HFFc6 (cell line): Measurements from ENCODE around the gene CHD2. TPM values are rescaled to one million over a fixed set of nuclear protein-coding genes. Genes with fewer than 3 reads are reported as not detected.

Experiments
- DNase-seq: peaks from one replicate; pipeline ENCODE4 v3.0.0-alpha.2; 2018
- H3K27ac Mint-ChIP-seq: 2 replicates; pipeline ENCODE4 v1.8.0; 2020; ENCODE audit warnings: mild to moderate bottlenecking, mixed read lengths
- H3K27me3 Mint-ChIP-seq: 2 replicates; pipeline ENCODE4 v1.8.0; 2021; ENCODE audit warnings: mild to moderate bottlenecking, moderate library complexity, mixed read lengths; ENCODE audit not compliant: insufficient read depth
- H3K36me3 Mint-ChIP-seq: 2 replicates; pipeline ENCODE4 v1.8.0; 2021; ENCODE audit warnings: low read depth, mixed read lengths
- H3K4me1 Mint-ChIP-seq: 2 replicates; pipeline ENCODE4 v1.8.0; 2020; ENCODE audit warnings: low read depth, mixed read lengths
- H3K4me3 Mint-ChIP-seq: 2 replicates; pipeline ENCODE4 v1.8.0; 2020; ENCODE audit warnings: mild to moderate bottlenecking, moderate library complexity, mixed read lengths
- H3K9me3 Mint-ChIP-seq: 2 replicates; pipeline ENCODE4 v1.8.0; 2020; ENCODE audit warnings: mild to moderate bottlenecking, mixed read lengths
- CTCF ChIP-seq: fragments of 200-600 bp; sonication (generic); IDR thresholded peaks from 2 replicates; pipeline ENCODE4 v1.5.0; 2021; ENCODE audit warnings: antibody characterized with exemption, mild to moderate bottlenecking
- total RNA-seq, 6 experiments: library from RNA; stranded (reverse); fragmentation: NEBNext Ultra II Directional; extraction: Animal tissue kit (Norgen Biotek cat#: 25700); gene quantifications; 2 replicates in 1 of 6; 3 replicates in 5 of 6; pipeline ENCODE4 v1.2.3, GENCODE V29; 2021

The CHD2 gene
- total RNA-seq, 6 experiments from 2014 or later: 47.5 to 65.3 (median 57.2) TPM

GRCh38 chr15:92958105-92958504 lies 58.0 kb downstream of the CHD2 start:
- Mint-ChIP-seq H3K27ac (peak overlapping the region; percentile 19; the same call in 1 of the 2 replicates), H3K36me3 (peaks cover 75% of the 10 kb centered on the region), H3K27me3 (peaks cover 3% of the 10 kb centered on the region), H3K4me1 (peaks cover 24% of the 10 kb centered on the region; the same call in 1 of the 2 replicates), H3K4me3 (no peak overlapping the region), H3K9me3 (no peaks in the 10 kb centered on the region)
- TF ChIP-seq CTCF: no peak
- no peak for DNase-seq

GRCh38 chr15:92959219-92959618 lies 59.1 kb downstream of the CHD2 start:
- Mint-ChIP-seq H3K4me1 (peaks cover 33% of the 10 kb centered on the region; the same call in 1 of the 2 replicates), H3K4me3 (no peak overlapping the region), H3K27ac (peak overlapping the region; percentile 7; the same call in 1 of the 2 replicates), H3K9me3 (no peaks in the 10 kb centered on the region), H3K27me3 (peaks cover 3% of the 10 kb centered on the region), H3K36me3 (peaks cover 80% of the 10 kb centered on the region)
- DNase-seq: no peak
- TF ChIP-seq CTCF: no peak

GRCh38 chr15:92960996-92961681 lies 61.0 kb downstream of the CHD2 start:
- no peak for TF ChIP-seq CTCF
- DNase-seq: no peak
- Mint-ChIP-seq H3K9me3 (no peaks in the 10 kb centered on the region), H3K36me3 (peaks cover 85% of the 10 kb centered on the region), H3K4me3 (no peak overlapping the region), H3K27ac (peak overlapping the region; percentile 58), H3K27me3 (peaks cover 3% of the 10 kb centered on the region), H3K4me1 (peaks cover 34% of the 10 kb centered on the region; the same call in 1 of the 2 replicates)

DNA sequence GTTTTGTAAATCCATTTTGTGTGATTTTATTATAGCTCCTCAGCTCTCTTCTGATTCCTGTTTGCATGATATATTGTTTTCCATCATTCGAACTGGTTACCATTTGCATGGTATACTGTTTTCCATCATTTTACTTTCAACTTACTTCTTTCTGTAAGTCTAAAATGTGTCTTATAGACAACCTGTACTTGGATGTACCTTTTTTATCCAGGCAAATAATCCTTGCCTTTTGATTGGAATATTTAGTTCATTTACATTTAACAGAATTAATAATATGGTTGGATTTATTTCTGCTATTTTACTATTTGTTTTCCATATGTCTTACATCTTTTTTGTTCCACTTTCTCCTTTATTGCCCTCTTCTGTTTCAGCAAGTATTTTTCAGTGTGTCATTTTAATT lies 62.8 kb downstream of the CHD2 start:
- Mint-ChIP-seq H3K9me3 (no peaks in the 10 kb centered on the region), H3K27ac (no peak overlapping the region; the same call in 1 of the 2 replicates), H3K36me3 (peaks cover 81% of the 10 kb centered on the region), H3K4me3 (no peak overlapping the region), H3K27me3 (peaks cover 3% of the 10 kb centered on the region), H3K4me1 (peaks cover 25% of the 10 kb centered on the region; the same call in 1 of the 2 replicates)
- no peak for DNase-seq
- TF ChIP-seq CTCF: no peak

DNA sequence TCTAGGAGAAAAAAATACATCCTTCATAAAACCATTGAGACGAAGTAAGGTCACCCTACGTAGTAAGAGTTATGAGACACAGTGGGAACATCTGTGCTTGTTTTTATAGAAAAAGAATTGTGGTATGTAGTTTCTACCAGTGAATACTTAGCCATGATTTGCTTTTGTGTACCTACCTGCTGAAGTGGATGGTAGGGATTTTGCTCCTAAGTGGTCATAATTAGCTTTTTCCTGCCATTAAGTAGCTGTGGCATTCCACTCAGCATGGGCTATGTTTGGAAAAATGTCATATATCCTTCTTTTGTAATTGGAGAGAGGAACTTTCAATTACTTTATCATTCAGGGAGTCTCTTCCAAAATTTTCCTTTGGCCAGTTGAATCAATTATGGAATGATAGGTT lies 63.7 kb downstream of the CHD2 start:
- Mint-ChIP-seq H3K36me3 (peaks cover 81% of the 10 kb centered on the region), H3K4me1 (0 out of 2 replicates have a peak, but pooled peaks cover 20% of the 10 kb centered on the region), H3K27me3 (peaks cover 3% of the 10 kb centered on the region), H3K9me3 (no peaks in the 10 kb centered on the region), H3K27ac (no peak overlapping the region; the same call in 1 of the 2 replicates), H3K4me3 (no peak overlapping the region)
- no peak for DNase-seq
- TF ChIP-seq CTCF: no peak
